Kidney epithelial cell (primary cell): ENCODE data around the gene OSBPL5. TPM values are rescaled to one million over a fixed set of nuclear protein-coding genes. Genes with fewer than 3 reads are reported as not detected.

ENCODE experiments used
- DNase-seq: peaks from one replicate; pipeline ENCODE4 v3.0.0-alpha.2; 2010; ENCODE audit warnings: low read depth
- H3K27me3 ChIP-seq: 2 replicates; pipeline ENCODE4 v1.6.0; 2011; ENCODE audit warnings: low read length; ENCODE audit not compliant: control insufficient read depth, insufficient read depth
- H3K36me3 ChIP-seq: 2 replicates; pipeline ENCODE4 v1.5.1; 2011; ENCODE audit warnings: low read length; ENCODE audit not compliant: control insufficient read depth, insufficient read depth
- H3K4me3 ChIP-seq: 2 replicates; pipeline ENCODE4 v1.5.1; 2011; ENCODE audit warnings: low read depth, mild to moderate bottlenecking, control low read depth, low read length
- total RNA-seq: library from RNA; depleted of rRNA; stranded (reverse); fragments of >200 nt; gene quantifications from 2 replicates; pipeline ENCODE4 v1.2.3, GENCODE V29; 2015
- TF ChIP-seq, protein P1 (sequence below): IDR thresholded peaks from 2 replicates; pipeline ENCODE4 v1.5.1; 2011; ENCODE audit warnings: mild to moderate bottlenecking, moderate library complexity, low read length, control low read depth, inconsistent platforms; ENCODE audit not compliant: insufficient read depth, poor library complexity, severe bottlenecking

Gene OSBPL5
- total RNA-seq, 1 donor from 2014 or later = 10.2 TPM

DNA sequence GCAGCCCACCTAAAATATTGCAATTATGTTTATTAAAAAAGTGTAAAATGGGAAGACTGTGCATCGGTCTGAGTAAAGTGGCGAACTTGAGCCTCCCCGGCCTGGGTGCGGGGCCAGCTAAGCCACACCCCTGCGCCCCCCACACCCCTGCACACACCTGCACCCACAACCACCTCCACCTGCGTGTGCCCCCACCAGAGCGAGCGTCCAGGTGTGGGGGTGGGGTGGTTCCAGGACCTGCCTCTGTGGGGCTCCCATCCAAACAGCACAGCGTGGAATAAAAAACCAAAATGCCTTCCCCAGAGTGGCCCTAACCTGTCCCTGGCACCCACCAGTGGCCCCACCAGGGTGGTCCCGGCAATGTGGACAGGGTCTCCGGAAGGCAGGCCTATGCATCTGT is 77.7 kb downstream of the OSBPL5 start:
- H3K4me3 ChIP-seq = no peak overlapping the region
- DNase-seq = no peak

DNA sequence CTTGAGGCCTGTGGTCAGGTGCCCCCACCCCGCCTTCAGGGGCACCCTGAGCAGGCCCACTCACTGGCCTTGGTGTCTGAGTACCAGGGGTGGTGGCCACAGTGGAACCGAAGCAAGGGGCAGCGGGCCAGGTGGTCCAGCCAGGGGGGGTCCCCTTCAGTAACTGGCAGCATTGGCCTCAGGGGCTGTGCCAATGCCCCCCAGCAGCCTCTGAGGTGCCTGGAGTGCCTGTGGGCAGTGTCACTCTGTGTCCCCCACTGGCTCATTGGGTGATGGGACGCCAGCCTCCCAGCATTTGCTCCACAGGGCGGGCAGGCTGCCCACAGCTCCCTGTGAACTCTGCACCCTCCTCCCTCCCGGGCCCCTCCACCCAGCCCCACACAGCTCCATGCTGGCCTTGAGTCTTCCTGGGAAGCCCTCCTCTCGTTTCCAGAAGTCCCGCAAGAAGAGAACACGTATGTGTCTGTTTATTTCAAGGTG is 78.4 kb downstream of the OSBPL5 start:
- DNase-seq = no peak
- TF ChIP-seq, protein P1, sequence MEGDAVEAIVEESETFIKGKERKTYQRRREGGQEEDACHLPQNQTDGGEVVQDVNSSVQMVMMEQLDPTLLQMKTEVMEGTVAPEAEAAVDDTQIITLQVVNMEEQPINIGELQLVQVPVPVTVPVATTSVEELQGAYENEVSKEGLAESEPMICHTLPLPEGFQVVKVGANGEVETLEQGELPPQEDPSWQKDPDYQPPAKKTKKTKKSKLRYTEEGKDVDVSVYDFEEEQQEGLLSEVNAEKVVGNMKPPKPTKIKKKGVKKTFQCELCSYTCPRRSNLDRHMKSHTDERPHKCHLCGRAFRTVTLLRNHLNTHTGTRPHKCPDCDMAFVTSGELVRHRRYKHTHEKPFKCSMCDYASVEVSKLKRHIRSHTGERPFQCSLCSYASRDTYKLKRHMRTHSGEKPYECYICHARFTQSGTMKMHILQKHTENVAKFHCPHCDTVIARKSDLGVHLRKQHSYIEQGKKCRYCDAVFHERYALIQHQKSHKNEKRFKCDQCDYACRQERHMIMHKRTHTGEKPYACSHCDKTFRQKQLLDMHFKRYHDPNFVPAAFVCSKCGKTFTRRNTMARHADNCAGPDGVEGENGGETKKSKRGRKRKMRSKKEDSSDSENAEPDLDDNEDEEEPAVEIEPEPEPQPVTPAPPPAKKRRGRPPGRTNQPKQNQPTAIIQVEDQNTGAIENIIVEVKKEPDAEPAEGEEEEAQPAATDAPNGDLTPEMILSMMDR = no peak
- Histone ChIP-seq H3K27me3 (peaks cover 6% of the 10 kb centered on the region), H3K36me3 (no peaks in the 10 kb centered on the region), H3K4me3 (no peak overlapping the region)

More for the DNA sequence above, 77.7 kb downstream of the OSBPL5 start:
- Histone ChIP-seq H3K36me3 (no peaks in the 10 kb centered on the region), H3K27me3 (peaks cover 6% of the 10 kb centered on the region)
- TF ChIP-seq, protein P1 = no peak

DNA sequence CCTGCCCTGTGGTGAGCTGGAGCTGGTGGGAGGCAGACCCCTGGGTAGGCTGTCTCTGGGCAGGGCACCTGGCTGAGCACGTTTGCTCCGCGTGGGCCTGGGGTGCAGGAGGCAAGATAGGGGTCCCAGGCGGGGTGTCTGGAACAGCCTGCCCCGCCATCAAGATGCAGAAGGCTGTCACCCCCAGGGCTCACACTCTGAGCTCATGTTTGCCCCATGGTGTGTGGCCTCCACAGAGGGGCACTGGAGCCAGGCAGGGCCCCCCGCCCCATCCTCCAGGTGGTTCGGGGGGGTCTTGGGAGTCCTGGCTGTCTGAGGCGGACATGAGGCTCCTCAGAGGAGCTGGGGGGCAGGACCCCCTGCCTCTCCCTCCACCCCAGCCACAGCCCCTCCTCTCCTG is 79.0 kb downstream of the OSBPL5 start:
- no peaks in the 10 kb centered on the region for H3K36me3 ChIP-seq

DNA sequence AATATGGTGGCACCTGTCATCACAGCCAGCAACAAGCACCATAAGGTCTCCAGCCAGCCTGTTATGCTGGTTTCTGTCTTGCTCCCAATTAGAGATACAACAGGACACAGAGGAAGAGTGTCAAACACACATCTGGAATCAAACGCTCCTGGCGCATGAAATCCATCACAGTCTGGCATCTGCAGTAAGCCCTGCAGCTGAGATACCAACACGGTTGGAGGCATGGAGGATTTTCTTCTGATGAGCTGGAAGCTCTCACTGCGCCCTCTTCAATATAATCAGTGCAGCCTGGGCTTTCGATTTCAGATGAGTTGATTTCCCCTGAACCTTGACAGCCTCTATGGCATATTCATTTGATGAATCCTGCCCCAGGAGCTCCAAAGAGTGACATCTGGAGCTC is 80.1 kb downstream of the OSBPL5 start:
- DNase-seq = no peak
- H3K27me3 ChIP-seq = peaks cover 6% of the 10 kb centered on the region
- H3K4me3 ChIP-seq = no peak overlapping the region
- H3K36me3 ChIP-seq = no peaks in the 10 kb centered on the region
- TF ChIP-seq, protein P1 = no peak

More for the DNA sequence above, 79.0 kb downstream of the OSBPL5 start:
- Histone ChIP-seq H3K27me3 (peaks cover 6% of the 10 kb centered on the region), H3K4me3 (no peak overlapping the region)
- no peak for DNase-seq
- TF ChIP-seq, protein P1 = no peak

DNA sequence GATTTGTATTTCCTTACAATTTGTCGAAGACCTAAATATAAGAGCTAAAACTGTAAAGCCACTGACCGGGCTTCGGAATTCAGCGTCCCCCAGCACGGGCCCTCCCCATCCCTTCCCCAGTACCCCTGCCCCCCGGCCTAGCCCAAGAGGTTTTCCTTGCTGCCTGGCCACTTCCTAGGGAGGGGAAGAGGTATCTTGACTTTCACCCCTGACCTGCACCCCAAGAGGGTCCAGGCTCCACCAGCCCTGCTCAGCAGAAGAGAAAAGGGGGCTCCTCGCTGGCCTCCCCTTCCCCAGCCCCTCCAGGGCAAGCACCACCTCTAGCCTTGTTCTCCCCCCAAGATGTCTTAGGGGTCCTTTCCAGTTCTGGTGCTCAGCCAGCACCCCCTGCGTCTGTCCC is 81.8 kb downstream of the OSBPL5 start:
- TF ChIP-seq, protein P1 = no peak
- Histone ChIP-seq H3K36me3 (no peaks in the 10 kb centered on the region), H3K4me3 (no peak overlapping the region), H3K27me3 (peaks cover 6% of the 10 kb centered on the region)
- DNase-seq = no peak

DNA sequence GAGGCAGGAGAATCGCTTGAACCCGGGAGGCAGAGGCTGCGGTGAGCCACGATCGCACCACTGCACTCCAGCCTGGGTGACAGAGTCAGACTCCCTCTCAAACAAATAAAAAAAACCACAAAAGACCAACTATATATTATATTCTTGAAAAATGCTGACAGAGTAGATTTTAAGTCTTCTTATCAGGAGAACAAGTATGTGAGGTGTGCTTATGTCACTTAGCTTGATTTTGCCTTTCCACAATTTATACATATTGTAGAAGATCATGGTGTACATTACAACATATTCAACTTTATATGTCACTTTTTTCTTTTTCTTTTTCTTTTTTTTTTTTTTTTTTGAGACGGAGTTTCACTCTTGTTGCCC is 83.7 kb downstream of the OSBPL5 start:
- no peak overlapping the region for H3K4me3 ChIP-seq
- H3K27me3 ChIP-seq = peaks cover 6% of the 10 kb centered on the region
- TF ChIP-seq, protein P1 = no peak
- no peak for DNase-seq
- no peaks in the 10 kb centered on the region for H3K36me3 ChIP-seq
